Measurements from ENCODE around the gene CDKN1C. TPM values are rescaled to one million over a fixed set of nuclear protein-coding genes. Genes with fewer than 3 reads are reported as not detected.

CDKN1C gene
- 213 TPM for polyA plus RNA-seq (ENCODE audit: insufficient read length)

GRCh38 chr11:2885678-2886081, at the start of gene CDKN1C:
TSS of gene CDKN1C (minus strand) at chr11:2885775. CDS start at chr11:2885456, 319 bp downstream.
- peak; percentile 57 for DNase-seq (ENCODE audit: low read depth)

GRCh38 chr11:2934611-2935239, 49.1 kb upstream of the CDKN1C start:
- no peak for DNase-seq (ENCODE audit: low read depth)

- DNase-seq (ENCODE audit: low read depth): no peak
These were observed 48.5 kb upstream of the CDKN1C start for GRCh38 chr11:2934021-2934550.

- DNase-seq (ENCODE audit: low read depth): no peak
These were observed 47.9 kb upstream of the CDKN1C start for GRCh38 chr11:2933375-2934020.

- no peak for DNase-seq (ENCODE audit: low read depth)
These were observed 47.3 kb upstream of the CDKN1C start for GRCh38 chr11:2932850-2933251.

- no peak for DNase-seq (ENCODE audit: low read depth)
These were observed 46.5 kb upstream of the CDKN1C start for GRCh38 chr11:2931771-2932738.

- no peak for DNase-seq (ENCODE audit: low read depth)
These were observed 45.8 kb upstream of the CDKN1C start for GRCh38 chr11:2931420-2931746.

- DNase-seq (ENCODE audit: low read depth): no peak
These were observed 45.3 kb upstream of the CDKN1C start for GRCh38 chr11:2930704-2931419.

- DNase-seq (ENCODE audit: low read depth): no peak
These were observed 44.6 kb upstream of the CDKN1C start for GRCh38 chr11:2929950-2930703.

- DNase-seq (ENCODE audit: low read depth): no peak
These were observed 44.0 kb upstream of the CDKN1C start for GRCh38 chr11:2929531-2929949.

GRCh38 chr11:2928605-2929530, 43.3 kb upstream of the CDKN1C start, which contains the start of gene PHLDA2:
TSS of gene PHLDA2 (minus strand) at chr11:2929420. CDS start at chr11:2929364, 56 bp downstream.
- no peak for DNase-seq (ENCODE audit: low read depth)

GRCh38 chr11:2927851-2928604, 42.5 kb upstream of the CDKN1C start:
- DNase-seq (ENCODE audit: low read depth): no peak

- no peak for DNase-seq (ENCODE audit: low read depth)
These were observed 41.7 kb upstream of the CDKN1C start for GRCh38 chr11:2927121-2927800.

GRCh38 chr11:2926611-2927051, 41.1 kb upstream of the CDKN1C start:
- no peak for DNase-seq (ENCODE audit: low read depth)

GRCh38 chr11:2924821-2925675, 39.5 kb upstream of the CDKN1C start:
- no peak for DNase-seq (ENCODE audit: low read depth)

GRCh38 chr11:2924381-2924780, 38.8 kb upstream of the CDKN1C start:
- DNase-seq (ENCODE audit: low read depth): no peak
